GM18867 (cell line): Measurements from ENCODE around the gene CDC42.
"Not testable (repeated sequence)": the region's sequence is repeated elsewhere in the genome, so short reads cannot be mapped to it uniquely, and the experiment has no call there.

ENCODE experiments used
- ATAC-seq: cut with Tn5 transposase; IDR thresholded peaks from one replicate; pipeline ENCODE4 v1.9.1; 2021; ENCODE audit warnings: mild to moderate bottlenecking, moderate library complexity; ENCODE audit not compliant: unreplicated experiment

Gene CDC42

GRCh38 chr1:22052115-22053016 lies at the start of gene CDC42:
TSS of gene CDC42 (plus strand) at chr1:22052709. CDS start at chr1:22078479, 25,770 bp downstream.
- ATAC-seq, result peak; percentile 88

- not testable (repeated sequence) for ATAC-seq
These were observed 49.6 kb upstream of the CDC42 start for GRCh38 chr1:22002875-22003274.

- ATAC-seq, result not testable (repeated sequence)
These were observed 48.5 kb upstream of the CDC42 start for GRCh38 chr1:22003959-22004358.

DNA sequence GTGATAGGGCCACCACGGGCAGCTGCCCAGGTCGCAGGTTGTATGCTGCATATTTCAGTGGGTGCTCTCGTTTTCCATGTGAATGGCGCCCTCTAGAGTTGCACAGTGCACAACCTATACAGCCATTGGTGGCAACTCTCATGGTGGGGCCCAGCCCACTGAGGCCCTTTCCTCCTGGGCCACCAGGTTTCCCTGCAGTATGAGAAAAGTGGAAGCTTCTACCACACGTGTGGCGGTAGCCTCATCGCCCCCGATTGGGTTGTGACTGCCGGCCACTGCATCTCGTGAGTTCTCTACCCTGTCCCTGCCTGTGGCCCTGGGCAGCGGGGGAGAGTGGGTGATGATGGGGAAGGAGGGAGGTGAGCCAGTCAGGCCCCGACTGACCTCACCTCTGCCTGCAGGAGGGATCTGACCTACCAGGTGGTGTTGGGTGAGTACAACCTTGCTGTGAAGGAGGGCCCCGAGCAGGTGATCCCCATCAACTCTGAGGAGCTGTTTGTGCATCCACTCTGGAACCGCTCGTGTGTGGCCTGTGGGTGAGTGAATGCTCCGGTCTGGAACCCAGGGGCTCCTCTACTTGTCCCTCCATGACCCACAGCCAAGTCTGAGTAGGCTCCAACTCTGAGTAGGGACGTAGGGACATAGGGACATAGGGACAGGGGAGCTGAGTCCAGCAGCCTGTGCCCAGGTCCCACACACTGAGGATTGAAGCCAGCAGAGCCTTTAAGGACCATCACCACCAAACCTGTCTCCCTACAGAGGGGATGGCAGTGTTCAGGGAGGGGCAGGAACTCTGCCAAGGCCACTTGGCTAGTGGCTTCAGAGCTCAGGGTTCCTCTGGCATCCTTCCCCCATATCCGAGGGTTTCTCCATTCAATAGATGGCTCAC lies 47.0 kb upstream of the CDC42 start:
- ATAC-seq, result not testable (repeated sequence)

- not testable (repeated sequence) for ATAC-seq
These were observed 45.8 kb upstream of the CDC42 start for GRCh38 chr1:22006736-22007135.

GRCh38 chr1:22007262-22007661 lies 45.2 kb upstream of the CDC42 start:
- not testable (repeated sequence) for ATAC-seq

GRCh38 chr1:22009566-22009965 lies 42.9 kb upstream of the CDC42 start:
- not testable (repeated sequence) for ATAC-seq

DNA sequence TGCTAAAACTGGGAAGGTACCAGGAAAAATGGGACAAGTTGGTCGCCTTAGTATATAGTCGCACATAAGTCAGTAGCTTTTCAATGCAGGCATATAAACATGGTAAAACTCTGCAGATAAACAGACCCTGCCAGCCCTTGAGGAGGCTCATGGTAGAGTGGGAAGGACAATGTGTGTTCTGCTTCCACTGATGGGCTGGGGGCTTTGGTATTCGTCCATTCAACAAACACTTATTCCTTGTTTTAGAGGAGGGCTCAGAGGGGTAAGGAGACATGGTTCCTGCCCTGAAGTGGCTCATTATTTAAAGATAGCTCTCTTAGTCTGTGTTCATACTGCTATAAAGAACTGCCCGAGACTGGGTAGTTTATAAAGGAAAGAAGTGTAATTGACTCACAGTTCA lies 39.8 kb upstream of the CDC42 start:
- ATAC-seq, result not testable (repeated sequence)

GRCh38 chr1:22014575-22015206 lies 37.8 kb upstream of the CDC42 start:
- ATAC-seq, result not testable (repeated sequence)

- ATAC-seq, result peak; percentile 76
These were observed 33.6 kb upstream of the CDC42 start for GRCh38 chr1:22018583-22019559.

- ATAC-seq, result no peak
These were observed 31.4 kb upstream of the CDC42 start for GRCh38 chr1:22021061-22021460.

- peak; percentile 37 for ATAC-seq
These were observed 27.8 kb upstream of the CDC42 start for GRCh38 chr1:22024485-22025367.

DNA sequence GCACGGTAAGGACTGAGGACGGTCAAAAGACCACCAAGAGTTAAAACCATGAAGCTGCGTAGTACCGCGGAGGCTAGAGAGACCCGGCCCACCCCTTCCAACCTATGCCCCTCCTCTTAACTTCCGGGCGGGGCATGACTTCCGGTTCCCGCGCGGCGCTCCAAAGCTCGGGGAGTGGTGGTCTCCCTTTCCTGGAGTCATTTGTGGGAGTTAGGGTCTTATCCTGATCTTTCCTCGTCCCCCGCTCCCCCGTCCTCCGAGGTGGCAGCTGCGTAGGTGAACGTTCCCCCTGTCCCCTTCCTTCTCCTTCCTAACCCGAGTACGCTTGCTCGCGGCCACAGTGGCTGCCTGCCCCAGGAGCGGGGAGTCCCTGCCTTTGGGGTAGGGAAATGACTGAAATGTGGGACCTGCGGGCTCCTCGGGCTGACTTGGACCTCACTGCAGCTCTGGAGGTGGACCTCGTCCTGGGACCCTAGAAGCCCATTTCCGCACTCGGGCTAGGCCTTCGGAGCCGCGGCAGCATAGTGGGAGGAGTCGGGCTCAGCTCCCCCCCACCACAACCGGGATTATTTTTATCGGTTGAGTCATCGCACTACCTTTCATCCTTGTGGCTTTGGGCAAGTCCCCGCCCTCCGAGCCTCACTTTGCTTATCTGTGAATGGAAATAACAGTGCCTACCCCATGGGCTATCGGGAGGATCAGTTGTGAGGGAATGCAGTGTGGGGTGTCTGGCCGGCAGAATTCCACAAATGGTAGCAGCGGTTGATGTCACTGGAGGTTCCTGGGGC lies 26.9 kb upstream of the CDC42 start:
- ATAC-seq, result peak; percentile 70

- no peak for ATAC-seq
These were observed 25.6 kb upstream of the CDC42 start for GRCh38 chr1:22026924-22027289.

DNA sequence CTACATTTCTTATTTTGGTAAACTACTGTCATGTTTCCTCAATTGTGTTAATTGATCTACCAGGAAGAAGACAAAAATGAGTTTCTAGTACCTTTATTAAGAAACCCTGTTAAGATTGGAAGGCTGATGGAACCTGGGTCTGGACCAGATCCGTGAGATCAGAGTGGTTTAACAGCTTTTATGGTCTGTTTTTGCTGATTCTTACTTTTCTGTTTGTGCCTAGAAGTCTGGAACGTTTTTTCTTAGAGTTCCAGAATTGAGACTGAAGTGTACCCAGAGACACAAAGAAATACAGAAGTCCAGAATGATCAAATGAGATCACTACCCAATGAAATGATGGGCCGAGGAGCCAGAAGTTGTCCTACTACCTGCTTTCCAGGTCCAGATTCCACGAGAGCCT lies 22.5 kb upstream of the CDC42 start:
- ATAC-seq, result no peak

DNA sequence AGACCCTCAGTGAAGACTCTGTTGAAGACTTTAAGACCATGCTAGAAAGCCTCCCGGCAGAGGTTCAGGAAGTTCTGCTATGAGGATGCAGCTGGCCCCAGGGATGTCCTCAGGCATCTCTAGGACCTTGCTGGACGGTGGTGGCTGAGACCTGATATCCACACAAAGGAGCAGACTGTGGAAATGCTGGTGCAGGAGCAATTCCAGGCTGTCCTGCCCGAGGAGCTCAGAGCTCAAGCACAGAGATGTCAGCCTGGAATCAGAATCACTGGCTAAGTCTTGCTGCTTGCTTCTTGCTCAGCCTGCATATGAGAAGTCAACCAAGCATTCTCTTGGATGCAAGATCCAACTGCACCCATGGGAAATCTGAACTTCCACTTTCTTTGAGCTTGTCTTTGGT lies 22.0 kb upstream of the CDC42 start:
- no peak for ATAC-seq

DNA sequence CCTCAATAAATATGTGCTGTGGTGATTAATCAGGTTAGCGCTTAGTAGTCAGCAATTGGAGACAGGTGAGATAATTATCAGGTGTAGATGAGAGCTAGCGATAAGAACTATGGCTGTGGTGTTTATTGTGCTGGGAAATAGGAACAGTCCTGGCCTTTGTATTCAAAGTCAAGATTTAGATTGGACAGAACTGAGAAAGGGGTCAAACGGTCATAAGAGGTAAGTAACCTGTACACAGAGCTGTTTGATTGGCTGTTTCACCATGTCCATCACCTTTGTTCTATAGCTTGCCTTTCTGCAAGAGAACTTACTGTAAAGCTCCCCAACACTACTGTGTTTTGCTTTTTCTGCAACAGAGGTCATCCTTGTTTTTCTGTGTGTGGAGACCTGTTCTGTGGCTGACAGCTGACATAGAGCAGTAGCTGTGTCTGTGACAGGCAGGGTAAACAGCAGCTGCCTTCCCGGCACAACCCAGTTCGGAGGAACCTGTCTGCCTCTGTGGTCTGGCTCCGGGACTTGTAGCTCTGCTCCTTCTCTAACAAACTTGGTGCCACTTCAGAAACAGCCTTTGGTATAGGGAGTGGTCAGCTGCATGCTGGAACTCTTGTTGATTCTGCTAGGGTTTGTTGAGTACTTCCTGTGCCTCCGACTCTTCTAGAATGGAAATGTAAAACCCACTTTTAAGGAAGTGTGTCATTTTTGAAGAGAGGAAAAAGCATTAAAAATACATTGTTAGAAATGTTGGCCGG lies 21.1 kb upstream of the CDC42 start:
- ATAC-seq, result no peak
